Measurements from ENCODE around the gene HIPK3.

Gene HIPK3

GRCh38 chr11:33402066-33402465 is 144.9 kb downstream of the HIPK3 start (continued):
- TF ChIP-seq ZNF621 (tag by site-specific recombination; IDR thresholded peaks at IDR 0.05) (no peak), ZNF513 (tag by site-specific recombination; IDR thresholded peaks at IDR 0.05) (no peak)

- H3K36me3 ChIP-seq (ENCODE audit: control insufficient read depth in 2 of 2, insufficient read depth in 1 of 2, low read length in 2 of 2): no peaks in the 10 kb centered on the region
- no peak overlapping the region for H3K4me3 ChIP-seq (ENCODE audit: low read depth, low read length)
- no peak overlapping the region for H3K27ac ChIP-seq (ENCODE audit: extremely low read depth, low read depth, low read length)
- TF ChIP-seq ZNF473 (tag by site-specific recombination; IDR thresholded peaks at IDR 0.05) (no peak), ZNF112 (tag by site-specific recombination; IDR thresholded peaks at IDR 0.05) (no peak), ZNF596 (tag by site-specific recombination; IDR thresholded peaks at IDR 0.05) (no peak), ZBTB49 (tag by site-specific recombination; IDR thresholded peaks at IDR 0.05; ENCODE audit: low read depth) (no peak), ZNF416 (tag by site-specific recombination; IDR thresholded peaks at IDR 0.05) (no peak), ZNF426 (tag by site-specific recombination; IDR thresholded peaks at IDR 0.05) (no peak), ZNF670 (tag by site-specific recombination; IDR thresholded peaks at IDR 0.05; ENCODE audit: low read depth) (no peak), ZNF785 (tag by site-specific recombination; IDR thresholded peaks at IDR 0.05) (no peak), ZNF18 (tag by site-specific recombination; IDR thresholded peaks at IDR 0.05) (no peak), ZNF555 (tag by site-specific recombination; conservative IDR thresholded peaks at IDR 0.05) (no peak), ZSCAN23 (tag by site-specific recombination; IDR thresholded peaks at IDR 0.05) (no peak), ZBTB6 (tag by site-specific recombination; IDR thresholded peaks at IDR 0.05) (no peak), ZNF548 (tag by site-specific recombination; IDR thresholded peaks at IDR 0.05) (no peak), GLIS2 (tag by site-specific recombination; IDR thresholded peaks at IDR 0.05) (no peak), GFI1B (tag by site-specific recombination; IDR thresholded peaks at IDR 0.05) (no peak), AEBP2 (tag by site-specific recombination; IDR thresholded peaks at IDR 0.05; ENCODE audit: borderline replicate concordance) (no peak), ZNF501 (tag by site-specific recombination; IDR thresholded peaks at IDR 0.05) (no peak), ZNF184 (tag by site-specific recombination; IDR thresholded peaks at IDR 0.05) (no peak), ZNF777 (tag by site-specific recombination; IDR thresholded peaks at IDR 0.05; ENCODE audit: borderline replicate concordance) (no peak)
- POLR2A ChIA-PET: no interaction called here
- no peaks in the 10 kb centered on the region for H3K9me3 ChIP-seq (ENCODE audit: control insufficient read depth, insufficient read depth, low read depth, low read length)
- no peaks in the 10 kb centered on the region for H3K4me1 ChIP-seq (ENCODE audit: control insufficient read depth, insufficient read depth, low read length)
- CTCF ChIA-PET: interaction anchor here (0.7 to 1.2 kb wide), 2 partner anchors 9 to 22 kb away, joined by 3 to 5 read pairs; no protein-coding TSS in a partner anchor
These were observed 146.2 kb downstream of the HIPK3 start for GRCh38 chr11:33403344-33403743.
